Fibroblast of lung (primary cell): ENCODE results near the gene CALML6. TPM values are rescaled to one million over a fixed set of nuclear protein-coding genes. Genes with fewer than 3 reads are reported as not detected.

Experiments used
- DNase-seq, 2 donors: peaks; one replicate each; pipeline versions ENCODE4 v3.0.0 to v3.0.0-alpha.2; 2010; ENCODE audit warnings: low read depth in 2 of 2
- H2AFZ ChIP-seq: 2 replicates; pipeline ENCODE4 v1.5.1; 2012; ENCODE audit warnings: low read length, control low read depth, inconsistent platforms
- H3K27ac ChIP-seq: 2 replicates; pipeline ENCODE4 v1.5.1; 2011; ENCODE audit warnings: low read length, control low read depth; ENCODE audit not compliant: insufficient read depth
- H3K27me3 ChIP-seq: 2 replicates; pipeline ENCODE4 v1.5.1; 2011; ENCODE audit warnings: mild to moderate bottlenecking, low read length; ENCODE audit not compliant: control insufficient read depth, insufficient read depth
- H3K36me3 ChIP-seq: 2 replicates; pipeline ENCODE4 v1.5.1; 2011; ENCODE audit warnings: low read length; ENCODE audit not compliant: control insufficient read depth, insufficient read depth
- H3K4me1 ChIP-seq: 2 replicates; pipeline ENCODE4 v1.5.1; 2011; ENCODE audit warnings: low read length; ENCODE audit not compliant: control insufficient read depth, insufficient read depth; ENCODE audit errors: extremely low read depth
- H3K4me2 ChIP-seq: 2 replicates; pipeline ENCODE4 v1.5.1; 2011; ENCODE audit warnings: low read length, control low read depth; ENCODE audit not compliant: insufficient read depth; ENCODE audit errors: extremely low read depth
- H3K4me3 ChIP-seq, 4 experiments: fragments of 200-600 bp in 1 of 4; sonication (generic) in 1 of 4; replicated peaks in 1 of 4; 2 replicates each; pipeline ENCODE4 v1.5.1; 2011 to 2016; ENCODE audit warnings: low read length in 4 of 4, low read depth in 3 of 4, mild to moderate bottlenecking in 3 of 4, control low read depth in 2 of 4, inconsistent platforms in 1 of 4, mixed read lengths in 1 of 4; ENCODE audit not compliant: insufficient read depth in 1 of 4; ENCODE audit errors: control extremely low read depth in 1 of 4
- H3K79me2 ChIP-seq: 2 replicates; pipeline ENCODE4 v1.5.1; 2012; ENCODE audit warnings: mild to moderate bottlenecking, low read length, inconsistent platforms; ENCODE audit not compliant: control insufficient read depth, insufficient read depth
- H3K9ac ChIP-seq: 2 replicates; pipeline ENCODE4 v1.5.1; 2011; ENCODE audit warnings: mild to moderate bottlenecking, low read length, control low read depth; ENCODE audit not compliant: insufficient read depth
- H3K9me3 ChIP-seq: 2 replicates; pipeline ENCODE4 v1.5.1; 2012; ENCODE audit warnings: low read depth, low read length; ENCODE audit not compliant: control insufficient read depth, insufficient read depth
- H4K20me1 ChIP-seq: 2 replicates; pipeline ENCODE4 v1.5.1; 2011; ENCODE audit warnings: low read length; ENCODE audit not compliant: control insufficient read depth, insufficient read depth; ENCODE audit errors: extremely low read depth
- EZH2 ChIP-seq: IDR thresholded peaks from 2 replicates; pipeline ENCODE4 v1.5.1; 2012; ENCODE audit warnings: low read length, control low read depth, mild to moderate bottlenecking; ENCODE audit errors: missing control alignments
- polyA plus RNA-seq, 2 donors: library from polyadenylated mRNA; depleted of rRNA in 1 of 2; stranded (reverse) in 1 of 2; unstranded in 1 of 2; fragments of >200 nt; gene quantifications; 2 replicates each; pipeline ENCODE4 v1.2.1, GENCODE V29; 2011 to 2012; ENCODE audit warnings: missing spikeins in 1 of 2
- total RNA-seq: library from RNA; depleted of rRNA; stranded (reverse); fragments of >200 nt; gene quantifications from 2 replicates; pipeline ENCODE4 v1.2.1, GENCODE V29; 2014
- TF ChIP-seq, protein P1 (sequence below), 2 donors: IDR thresholded peaks in 1 of 2; conservative IDR thresholded peaks in 1 of 2; 1 replicate in 1 of 2; 2 replicates in 1 of 2; pipeline ENCODE4 v1.5.1; 2011 to 2012; ENCODE audit warnings: low read length in 2 of 2, control low read depth in 1 of 2, inconsistent platforms in 1 of 2, low read depth in 1 of 2, mild to moderate bottlenecking in 1 of 2

CALML6 gene
- total and polyA plus RNA-seq, 2 donors (not counting 1 experiment from before 2014, with no cell fraction given), result 0.09 to 0.17 TPM

- Histone ChIP-seq H3K27me3 (peaks cover 5% of the 10 kb centered on the region), H3K27ac (no peak overlapping the region), H4K20me1 (no peaks in the 10 kb centered on the region), H3K4me2 (no peak overlapping the region), H3K4me1 (no peaks in the 10 kb centered on the region), H3K9me3 (no peaks in the 10 kb centered on the region), H3K79me2 (no peaks in the 10 kb centered on the region), H3K9ac (no peak overlapping the region), H3K4me3 (no peak overlapping the region), H2AFZ (no peak overlapping the region), H3K36me3 (no peaks in the 10 kb centered on the region)
- DNase-seq, result no peak
- TF ChIP-seq, protein P1, sequence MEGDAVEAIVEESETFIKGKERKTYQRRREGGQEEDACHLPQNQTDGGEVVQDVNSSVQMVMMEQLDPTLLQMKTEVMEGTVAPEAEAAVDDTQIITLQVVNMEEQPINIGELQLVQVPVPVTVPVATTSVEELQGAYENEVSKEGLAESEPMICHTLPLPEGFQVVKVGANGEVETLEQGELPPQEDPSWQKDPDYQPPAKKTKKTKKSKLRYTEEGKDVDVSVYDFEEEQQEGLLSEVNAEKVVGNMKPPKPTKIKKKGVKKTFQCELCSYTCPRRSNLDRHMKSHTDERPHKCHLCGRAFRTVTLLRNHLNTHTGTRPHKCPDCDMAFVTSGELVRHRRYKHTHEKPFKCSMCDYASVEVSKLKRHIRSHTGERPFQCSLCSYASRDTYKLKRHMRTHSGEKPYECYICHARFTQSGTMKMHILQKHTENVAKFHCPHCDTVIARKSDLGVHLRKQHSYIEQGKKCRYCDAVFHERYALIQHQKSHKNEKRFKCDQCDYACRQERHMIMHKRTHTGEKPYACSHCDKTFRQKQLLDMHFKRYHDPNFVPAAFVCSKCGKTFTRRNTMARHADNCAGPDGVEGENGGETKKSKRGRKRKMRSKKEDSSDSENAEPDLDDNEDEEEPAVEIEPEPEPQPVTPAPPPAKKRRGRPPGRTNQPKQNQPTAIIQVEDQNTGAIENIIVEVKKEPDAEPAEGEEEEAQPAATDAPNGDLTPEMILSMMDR (conservative IDR thresholded peaks at IDR 0.05 in 1 of 2, IDR thresholded peaks at IDR 0.05 in 1 of 2; ENCODE audit: low read depth in 1 of 2, low read length in 2 of 2), result no peak
- TF ChIP-seq EZH2, result no peak
Observed at GRCh38 chr1:1950940-1951339, 35.9 kb downstream of the CALML6 start.

GRCh38 chr1:1954015-1954414 is 39.0 kb downstream of the CALML6 start:
- Histone ChIP-seq H3K9me3 (no peaks in the 10 kb centered on the region), H3K27ac (no peak overlapping the region), H3K4me3 (no peak overlapping the region), H3K36me3 (no peaks in the 10 kb centered on the region), H2AFZ (no peak overlapping the region), H3K4me2 (no peak overlapping the region), H3K79me2 (no peaks in the 10 kb centered on the region), H3K9ac (no peak overlapping the region), H3K27me3 (peaks cover 3% of the 10 kb centered on the region), H4K20me1 (no peaks in the 10 kb centered on the region), H3K4me1 (no peaks in the 10 kb centered on the region)
- no peak for DNase-seq
- TF ChIP-seq, protein P1 (conservative IDR thresholded peaks at IDR 0.05 in 1 of 2, IDR thresholded peaks at IDR 0.05 in 1 of 2; ENCODE audit: low read depth in 1 of 2, low read length in 2 of 2), result no peak
- TF ChIP-seq EZH2, result no peak

DNA sequence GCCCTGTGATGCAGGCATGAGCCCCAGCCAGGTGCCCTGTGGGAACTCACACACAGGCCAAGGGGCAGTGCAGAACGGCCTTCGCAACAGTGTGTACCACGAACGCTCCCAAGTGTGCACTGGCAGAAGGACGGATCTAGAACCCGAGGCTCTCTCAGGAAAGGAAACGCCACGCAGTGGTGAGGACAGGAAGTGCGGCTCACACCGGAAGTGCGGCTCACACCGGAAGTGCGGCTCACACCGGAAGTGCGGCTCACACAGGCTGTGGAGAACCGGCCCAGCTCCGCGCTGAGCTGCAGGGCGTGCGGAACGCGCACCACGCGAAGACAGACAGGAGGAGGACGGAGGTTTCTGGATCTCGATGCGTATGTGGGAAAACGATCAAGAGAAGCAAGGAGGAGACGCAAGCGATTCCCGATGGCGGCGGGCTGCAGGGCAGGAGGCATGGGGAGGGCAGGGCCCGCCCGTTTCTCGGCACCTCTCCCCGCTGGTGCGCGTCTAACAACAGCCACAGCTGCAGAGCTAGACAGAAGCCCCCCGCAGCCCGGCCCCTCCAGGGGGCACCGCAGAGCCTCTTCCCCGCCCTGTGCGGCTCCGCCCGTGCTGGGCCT is 39.9 kb downstream of the CALML6 start:
- H3K36me3 ChIP-seq, result no peaks in the 10 kb centered on the region
- H3K4me1 ChIP-seq, result no peaks in the 10 kb centered on the region
- H3K27ac ChIP-seq, result no peak overlapping the region
- no peaks in the 10 kb centered on the region for H3K79me2 ChIP-seq
- no peaks in the 10 kb centered on the region for H4K20me1 ChIP-seq
- H3K4me3 ChIP-seq, result no peak overlapping the region
- H3K27me3 ChIP-seq, result peaks cover under 1% of the 10 kb centered on the region
- H3K9ac ChIP-seq, result no peak overlapping the region
- no peaks in the 10 kb centered on the region for H3K9me3 ChIP-seq
- no peak for DNase-seq
- H2AFZ ChIP-seq, result no peak overlapping the region
- TF ChIP-seq, protein P1 (conservative IDR thresholded peaks at IDR 0.05 in 1 of 2, IDR thresholded peaks at IDR 0.05 in 1 of 2; ENCODE audit: low read depth in 1 of 2, low read length in 2 of 2), result no peak
- no peak for TF ChIP-seq EZH2
- no peak overlapping the region for H3K4me2 ChIP-seq
